GM11168 (cell line): ENCODE results near the gene TMEM86B.

Experiments used
- in situ Hi-C: fragments of 300-500 bp; cut with MboI; formaldehyde crosslinking; loops from one replicate; pipeline ENCODE4 v1.12.0; 2022; ENCODE audit warnings: low sequenced_read_pairs; ENCODE audit not compliant: unreplicated experiment

Gene TMEM86B

GRCh38 chr19:55181740-55182139 is 46.8 kb downstream of the TMEM86B start:
- in situ Hi-C loops = no loop called here

- in situ Hi-C loops = no loop called here
Measured at GRCh38 chr19:55179606-55180484, 48.7 kb downstream of the TMEM86B start, which contains the start of gene SYT5. TSS of gene SYT5 (minus strand) at chr19:55180289. CDS start at chr19:55179041, 1,248 bp downstream.

DNA sequence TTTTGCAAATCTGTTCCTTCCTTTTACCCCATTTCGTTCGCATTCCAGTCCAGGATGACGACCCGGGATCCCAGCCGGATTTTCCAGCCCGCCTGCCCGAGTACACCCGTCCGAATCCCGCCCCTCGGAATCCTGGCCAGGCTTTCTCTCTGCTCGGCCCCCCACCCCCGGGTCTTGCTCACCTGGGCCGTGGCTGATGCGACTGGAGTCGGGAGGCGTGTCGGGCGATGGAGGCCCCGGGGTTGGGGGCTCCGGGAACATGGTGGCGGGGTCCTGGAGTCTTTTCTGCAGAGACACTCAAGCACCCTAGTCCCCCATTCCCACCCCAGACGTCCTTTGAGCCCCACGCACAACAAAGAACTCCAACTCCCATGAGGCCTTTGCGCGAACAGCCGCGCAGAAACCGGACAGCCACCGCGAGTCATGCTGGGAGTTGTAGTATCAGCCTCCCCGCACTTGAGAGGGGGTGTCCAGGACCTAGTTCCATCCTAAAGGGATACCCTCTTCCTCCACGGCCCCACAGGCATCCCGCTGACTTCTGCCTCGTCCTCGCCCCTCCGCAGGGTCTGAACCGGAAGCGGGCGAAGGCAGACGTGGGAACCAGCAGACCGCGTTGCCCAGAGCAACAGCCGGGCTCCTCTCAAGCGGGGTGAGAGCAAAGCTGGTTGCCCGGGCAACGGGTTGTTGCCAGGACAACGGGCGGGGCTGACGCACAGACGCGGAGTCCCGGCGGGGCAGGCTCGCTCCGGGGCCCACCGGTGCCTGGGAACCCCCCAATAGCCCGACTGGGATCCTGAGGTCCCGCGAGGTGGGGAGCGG is 49.6 kb downstream of the TMEM86B start:
- in situ Hi-C loops = no loop called here
